ENCODE results near the gene CTCFL. TPM values are rescaled to one million over a fixed set of nuclear protein-coding genes. Genes with fewer than 3 reads are reported as not detected.

The CTCFL gene
- total and polyA plus RNA-seq, 2 of the 13 experiments (the other 11 are each of a cell fraction or from before 2014, with no cell fraction given), result 0.04 TPM; not detected in 1

DNA sequence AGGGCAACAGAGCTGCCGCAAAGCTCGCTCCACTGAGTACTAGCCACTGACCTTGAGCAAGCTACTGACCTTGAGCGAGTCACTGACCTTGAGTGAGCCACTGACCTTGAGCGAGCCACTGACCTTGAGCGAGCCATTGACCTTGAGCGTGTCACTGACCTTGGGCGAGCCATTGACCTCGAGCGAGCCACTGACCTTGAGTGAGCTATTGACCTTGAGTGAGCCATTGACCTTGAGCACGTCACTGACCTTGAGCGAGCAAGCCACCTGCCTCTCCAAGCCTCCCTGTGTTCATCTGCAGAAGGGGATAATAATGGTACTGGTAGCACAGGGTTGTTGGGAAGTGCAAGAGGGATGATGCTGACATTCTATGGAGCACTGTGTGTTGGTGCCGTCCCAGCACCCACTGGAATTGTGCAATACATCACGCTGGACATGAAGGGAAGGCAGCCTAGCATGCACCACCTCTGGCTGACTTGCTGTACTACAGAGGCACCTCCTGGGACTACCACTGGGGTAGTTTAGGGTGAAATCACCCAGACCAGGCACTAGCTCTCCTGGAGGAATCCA lies 60.2 kb downstream of the CTCFL start (continued):
- TF ChIP-seq, protein P1, sequence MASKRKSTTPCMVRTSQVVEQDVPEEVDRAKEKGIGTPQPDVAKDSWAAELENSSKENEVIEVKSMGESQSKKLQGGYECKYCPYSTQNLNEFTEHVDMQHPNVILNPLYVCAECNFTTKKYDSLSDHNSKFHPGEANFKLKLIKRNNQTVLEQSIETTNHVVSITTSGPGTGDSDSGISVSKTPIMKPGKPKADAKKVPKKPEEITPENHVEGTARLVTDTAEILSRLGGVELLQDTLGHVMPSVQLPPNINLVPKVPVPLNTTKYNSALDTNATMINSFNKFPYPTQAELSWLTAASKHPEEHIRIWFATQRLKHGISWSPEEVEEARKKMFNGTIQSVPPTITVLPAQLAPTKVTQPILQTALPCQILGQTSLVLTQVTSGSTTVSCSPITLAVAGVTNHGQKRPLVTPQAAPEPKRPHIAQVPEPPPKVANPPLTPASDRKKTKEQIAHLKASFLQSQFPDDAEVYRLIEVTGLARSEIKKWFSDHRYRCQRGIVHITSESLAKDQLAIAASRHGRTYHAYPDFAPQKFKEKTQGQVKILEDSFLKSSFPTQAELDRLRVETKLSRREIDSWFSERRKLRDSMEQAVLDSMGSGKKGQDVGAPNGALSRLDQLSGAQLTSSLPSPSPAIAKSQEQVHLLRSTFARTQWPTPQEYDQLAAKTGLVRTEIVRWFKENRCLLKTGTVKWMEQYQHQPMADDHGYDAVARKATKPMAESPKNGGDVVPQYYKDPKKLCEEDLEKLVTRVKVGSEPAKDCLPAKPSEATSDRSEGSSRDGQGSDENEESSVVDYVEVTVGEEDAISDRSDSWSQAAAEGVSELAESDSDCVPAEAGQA (IDR thresholded peaks at IDR 0.05; ENCODE audit: low read depth), result no peak
- TF ChIP-seq, protein P1 (CRISPR knock-in tag; IDR thresholded peaks at IDR 0.05; ENCODE audit: borderline replicate concordance), result no peak
- no peak for TF ChIP-seq ZNF776 (CRISPR knock-in tag; IDR thresholded peaks at IDR 0.05)
- TF ChIP-seq ETV5 (CRISPR knock-in tag; IDR thresholded peaks at IDR 0.05; ENCODE audit: borderline replicate concordance), result 0 out of 2 replicates have a peak, but pooled peaks have one; percentile 9
- TF ChIP-seq DPF2 (CRISPR knock-in tag; IDR thresholded peaks at IDR 0.05; ENCODE audit: borderline replicate concordance, low read depth), result no peak
- TF ChIP-seq SPEN (CRISPR knock-in tag; IDR thresholded peaks at IDR 0.05; ENCODE audit: low read depth), result no peak
- TF ChIP-seq ATAD3A (CRISPR knock-in tag; IDR thresholded peaks at IDR 0.05), result 0 out of 2 replicates have a peak, but pooled peaks have one; percentile 59
- TF ChIP-seq FOSL2 (CRISPR knock-in tag; IDR thresholded peaks at IDR 0.05), result peak; percentile 10
- TF ChIP-seq NCOA2 (CRISPR knock-in tag; IDR thresholded peaks at IDR 0.05), result 0 out of 2 replicates have a peak, but pooled peaks have one; percentile 40
- TF ChIP-seq, protein P2, sequence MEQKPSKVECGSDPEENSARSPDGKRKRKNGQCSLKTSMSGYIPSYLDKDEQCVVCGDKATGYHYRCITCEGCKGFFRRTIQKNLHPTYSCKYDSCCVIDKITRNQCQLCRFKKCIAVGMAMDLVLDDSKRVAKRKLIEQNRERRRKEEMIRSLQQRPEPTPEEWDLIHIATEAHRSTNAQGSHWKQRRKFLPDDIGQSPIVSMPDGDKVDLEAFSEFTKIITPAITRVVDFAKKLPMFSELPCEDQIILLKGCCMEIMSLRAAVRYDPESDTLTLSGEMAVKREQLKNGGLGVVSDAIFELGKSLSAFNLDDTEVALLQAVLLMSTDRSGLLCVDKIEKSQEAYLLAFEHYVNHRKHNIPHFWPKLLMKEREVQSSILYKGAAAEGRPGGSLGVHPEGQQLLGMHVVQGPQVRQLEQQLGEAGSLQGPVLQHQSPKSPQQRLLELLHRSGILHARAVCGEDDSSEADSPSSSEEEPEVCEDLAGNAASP (CRISPR knock-in tag; IDR thresholded peaks at IDR 0.05; ENCODE audit: borderline replicate concordance), result peak; percentile 49; the same call in 1 of the 2 replicates
- TF ChIP-seq, protein P3, sequence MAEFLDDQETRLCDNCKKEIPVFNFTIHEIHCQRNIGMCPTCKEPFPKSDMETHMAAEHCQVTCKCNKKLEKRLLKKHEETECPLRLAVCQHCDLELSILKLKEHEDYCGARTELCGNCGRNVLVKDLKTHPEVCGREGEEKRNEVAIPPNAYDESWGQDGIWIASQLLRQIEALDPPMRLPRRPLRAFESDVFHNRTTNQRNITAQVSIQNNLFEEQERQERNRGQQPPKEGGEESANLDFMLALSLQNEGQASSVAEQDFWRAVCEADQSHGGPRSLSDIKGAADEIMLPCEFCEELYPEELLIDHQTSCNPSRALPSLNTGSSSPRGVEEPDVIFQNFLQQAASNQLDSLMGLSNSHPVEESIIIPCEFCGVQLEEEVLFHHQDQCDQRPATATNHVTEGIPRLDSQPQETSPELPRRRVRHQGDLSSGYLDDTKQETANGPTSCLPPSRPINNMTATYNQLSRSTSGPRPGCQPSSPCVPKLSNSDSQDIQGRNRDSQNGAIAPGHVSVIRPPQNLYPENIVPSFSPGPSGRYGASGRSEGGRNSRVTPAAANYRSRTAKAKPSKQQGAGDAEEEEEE (CRISPR knock-in tag; IDR thresholded peaks at IDR 0.05; ENCODE audit: borderline replicate concordance), result no peak
- no peak for TF ChIP-seq TAF15 (IDR thresholded peaks at IDR 0.05; ENCODE audit: low read depth, low read length, poor library complexity, severe bottlenecking)
- TF ChIP-seq, protein P4, sequence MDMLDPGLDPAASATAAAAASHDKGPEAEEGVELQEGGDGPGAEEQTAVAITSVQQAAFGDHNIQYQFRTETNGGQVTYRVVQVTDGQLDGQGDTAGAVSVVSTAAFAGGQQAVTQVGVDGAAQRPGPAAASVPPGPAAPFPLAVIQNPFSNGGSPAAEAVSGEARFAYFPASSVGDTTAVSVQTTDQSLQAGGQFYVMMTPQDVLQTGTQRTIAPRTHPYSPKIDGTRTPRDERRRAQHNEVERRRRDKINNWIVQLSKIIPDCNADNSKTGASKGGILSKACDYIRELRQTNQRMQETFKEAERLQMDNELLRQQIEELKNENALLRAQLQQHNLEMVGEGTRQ (IDR thresholded peaks at IDR 0.05; ENCODE audit: low read depth, low read length), result no peak
- TF ChIP-seq, protein P4 (CRISPR knock-in tag; IDR thresholded peaks at IDR 0.05; ENCODE audit: borderline replicate concordance), result no peak
- TF ChIP-seq, protein P5, sequence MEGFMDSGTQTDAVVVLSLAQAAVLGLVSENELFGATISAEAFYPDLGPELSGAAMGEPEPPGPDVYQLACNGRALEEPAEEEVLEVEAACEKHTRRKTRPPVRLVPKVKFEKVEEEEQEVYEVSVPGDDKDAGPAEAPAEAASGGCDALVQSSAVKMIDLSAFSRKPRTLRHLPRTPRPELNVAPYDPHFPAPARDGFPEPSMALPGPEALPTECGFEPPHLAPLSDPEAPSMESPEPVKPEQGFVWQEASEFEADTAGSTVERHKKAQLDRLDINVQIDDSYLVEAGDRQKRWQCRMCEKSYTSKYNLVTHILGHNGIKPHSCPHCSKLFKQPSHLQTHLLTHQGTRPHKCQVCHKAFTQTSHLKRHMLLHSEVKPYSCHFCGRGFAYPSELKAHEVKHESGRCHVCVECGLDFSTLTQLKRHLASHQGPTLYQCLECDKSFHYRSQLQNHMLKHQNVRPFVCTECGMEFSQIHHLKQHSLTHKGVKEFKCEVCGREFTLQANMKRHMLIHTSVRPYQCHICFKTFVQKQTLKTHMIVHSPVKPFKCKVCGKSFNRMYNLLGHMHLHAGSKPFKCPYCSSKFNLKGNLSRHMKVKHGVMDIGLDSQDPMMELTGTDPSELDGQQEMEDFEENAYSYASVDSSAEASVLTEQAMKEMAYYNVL (CRISPR knock-in tag; IDR thresholded peaks at IDR 0.05; ENCODE audit: borderline replicate concordance), result no peak
- no peak for TF ChIP-seq RBFOX2 (IDR thresholded peaks at IDR 0.05; ENCODE audit: low read depth, low read length)
